Progenitor cell of endocrine pancreas (in vitro differentiated cells): Measurements from ENCODE around the gene KCNK17. TPM values are rescaled to one million over a fixed set of nuclear protein-coding genes. Genes with fewer than 3 reads are reported as not detected.

ENCODE experiments used
- DNase-seq: peaks from one replicate; pipeline ENCODE4 v3.0.0; 2021; ENCODE audit warnings: low spot score; ENCODE audit not compliant: unreplicated experiment
- H3K27ac Mint-ChIP-seq: 2 replicates; pipeline ENCODE4 v1.8.0; 2021; ENCODE audit warnings: mild to moderate bottlenecking, moderate library complexity, mixed read lengths
- H3K27me3 Mint-ChIP-seq: 2 replicates; pipeline ENCODE4 v1.8.0; 2021; ENCODE audit warnings: mixed read lengths
- H3K36me3 Mint-ChIP-seq: 2 replicates; pipeline ENCODE4 v1.8.0; 2022; ENCODE audit warnings: mixed read lengths; ENCODE audit not compliant: insufficient read depth
- H3K4me1 Mint-ChIP-seq: 2 replicates; pipeline ENCODE4 v1.8.0; 2021; ENCODE audit warnings: low read depth, mixed read lengths
- H3K4me3 Mint-ChIP-seq: 2 replicates; pipeline ENCODE4 v1.8.0; 2021; ENCODE audit warnings: low read depth, mild to moderate bottlenecking, moderate library complexity, mixed read lengths
- H3K9me3 Mint-ChIP-seq: 2 replicates; pipeline ENCODE4 v1.8.0; 2021; ENCODE audit warnings: low read depth, mixed read lengths
- CTCF ChIP-seq: fragments of 200-600 bp; sonication (generic); IDR thresholded peaks from one replicate; pipeline ENCODE4 v1.5.0; 2021; ENCODE audit warnings: antibody characterized with exemption, mild to moderate bottlenecking; ENCODE audit not compliant: unreplicated experiment
- total RNA-seq: library from RNA; stranded (reverse); gene quantifications from 2 replicates; pipeline ENCODE4 v1.2.1, GENCODE V29; 2021

KCNK17 gene
- total RNA-seq, 1 donor from 2014 or later = 11.2 TPM

- Mint-ChIP-seq H3K4me1 (no peaks in the 10 kb centered on the region), H3K4me3 (no peak overlapping the region), H3K36me3 (no peaks in the 10 kb centered on the region), H3K27me3 (peaks cover 10% of the 10 kb centered on the region), H3K27ac (no peak overlapping the region), H3K9me3 (no peaks in the 10 kb centered on the region)
- TF ChIP-seq CTCF = no peak
- DNase-seq = no peak
These were observed 53.8 kb downstream of the KCNK17 start for GRCh38 chr6:39260456-39260855.

GRCh38 chr6:39256294-39256940 lies 57.8 kb downstream of the KCNK17 start:
- DNase-seq = no peak
- Mint-ChIP-seq H3K4me1 (no peaks in the 10 kb centered on the region), H3K9me3 (peaks cover 10% of the 10 kb centered on the region), H3K4me3 (no peak overlapping the region), H3K27ac (no peak overlapping the region), H3K27me3 (peaks cover 13% of the 10 kb centered on the region), H3K36me3 (no peaks in the 10 kb centered on the region)
- TF ChIP-seq CTCF = no peak

GRCh38 chr6:39254999-39255535 lies 59.2 kb downstream of the KCNK17 start:
- Mint-ChIP-seq H3K36me3 (no peaks in the 10 kb centered on the region), H3K27me3 (peaks cover 11% of the 10 kb centered on the region), H3K27ac (no peak overlapping the region), H3K4me1 (no peaks in the 10 kb centered on the region), H3K4me3 (no peak overlapping the region), H3K9me3 (peaks cover 10% of the 10 kb centered on the region)
- no peak for DNase-seq
- TF ChIP-seq CTCF = no peak

- H3K4me3 Mint-ChIP-seq = no peak overlapping the region
- peaks cover 5% of the 10 kb centered on the region for H3K27me3 Mint-ChIP-seq
- H3K9me3 Mint-ChIP-seq = peaks cover 10% of the 10 kb centered on the region
- no peaks in the 10 kb centered on the region for H3K4me1 Mint-ChIP-seq
- no peak for DNase-seq
- no peak for TF ChIP-seq CTCF
- H3K36me3 Mint-ChIP-seq = no peaks in the 10 kb centered on the region
- no peak overlapping the region for H3K27ac Mint-ChIP-seq
These were observed 62.8 kb downstream of the KCNK17 start for GRCh38 chr6:39251406-39251805.

GRCh38 chr6:39250507-39250906 lies 63.7 kb downstream of the KCNK17 start:
- Mint-ChIP-seq H3K4me3 (no peak overlapping the region), H3K27me3 (peaks cover 5% of the 10 kb centered on the region), H3K27ac (no peak overlapping the region), H3K9me3 (peaks cover 10% of the 10 kb centered on the region), H3K4me1 (no peaks in the 10 kb centered on the region), H3K36me3 (no peaks in the 10 kb centered on the region)
- no peak for DNase-seq
- no peak for TF ChIP-seq CTCF
